Neural progenitor cell (in vitro differentiated cells): ENCODE data around the gene WEE2.

ENCODE experiments used
- EZH2phosphoT487 ChIP-seq: fragments of 200-600 bp; sonication (generic); IDR thresholded peaks from 2 replicates; pipeline ENCODE4 v1.6.1; 2017; ENCODE audit warnings: antibody characterized with exemption
- TF ChIP-seq, protein P1 (sequence below): fragments of 200-600 bp; sonication (generic); IDR thresholded peaks from 2 replicates; pipeline ENCODE4 v1.5.1; 2017; ENCODE audit warnings: antibody characterized with exemption, mild to moderate bottlenecking

GRCh38 chr7:141738592-141739013, 30.4 kb downstream of the WEE2 start:
- no peak for TF ChIP-seq EZH2phosphoT487
- TF ChIP-seq, protein P1, sequence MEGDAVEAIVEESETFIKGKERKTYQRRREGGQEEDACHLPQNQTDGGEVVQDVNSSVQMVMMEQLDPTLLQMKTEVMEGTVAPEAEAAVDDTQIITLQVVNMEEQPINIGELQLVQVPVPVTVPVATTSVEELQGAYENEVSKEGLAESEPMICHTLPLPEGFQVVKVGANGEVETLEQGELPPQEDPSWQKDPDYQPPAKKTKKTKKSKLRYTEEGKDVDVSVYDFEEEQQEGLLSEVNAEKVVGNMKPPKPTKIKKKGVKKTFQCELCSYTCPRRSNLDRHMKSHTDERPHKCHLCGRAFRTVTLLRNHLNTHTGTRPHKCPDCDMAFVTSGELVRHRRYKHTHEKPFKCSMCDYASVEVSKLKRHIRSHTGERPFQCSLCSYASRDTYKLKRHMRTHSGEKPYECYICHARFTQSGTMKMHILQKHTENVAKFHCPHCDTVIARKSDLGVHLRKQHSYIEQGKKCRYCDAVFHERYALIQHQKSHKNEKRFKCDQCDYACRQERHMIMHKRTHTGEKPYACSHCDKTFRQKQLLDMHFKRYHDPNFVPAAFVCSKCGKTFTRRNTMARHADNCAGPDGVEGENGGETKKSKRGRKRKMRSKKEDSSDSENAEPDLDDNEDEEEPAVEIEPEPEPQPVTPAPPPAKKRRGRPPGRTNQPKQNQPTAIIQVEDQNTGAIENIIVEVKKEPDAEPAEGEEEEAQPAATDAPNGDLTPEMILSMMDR: no peak
